GM23338 (cell line): Measurements from ENCODE around the gene CRISPLD2. TPM values are rescaled to one million over a fixed set of nuclear protein-coding genes. Genes with fewer than 3 reads are reported as not detected.

Experiments
- ATAC-seq: fragments of 200-7000 bp; cut with Tn5 transposase; 3 replicates; pipeline ENCODE4 v1.9.1; 2020
- DNase-seq: peaks from one replicate; pipeline ENCODE4 v3.0.0-alpha.2; 2015; ENCODE audit warnings: low spot score
- H2AFZ ChIP-seq: fragments of 200-600 bp; sonication (generic); 2 replicates; pipeline ENCODE4 v1.8.0; 2016; ENCODE audit warnings: antibody characterized with exemption, mild to moderate bottlenecking, moderate library complexity
- H3F3A ChIP-seq: fragments of 200-600 bp; sonication (generic); replicated peaks from 2 replicates; pipeline ENCODE4 v1.8.0; 2017; ENCODE audit warnings: antibody characterized with exemption, mixed run types, low read depth
- H3K27ac ChIP-seq: fragments of 200-600 bp; sonication (generic); 2 replicates; pipeline ENCODE4 v1.6.1; 2016; ENCODE audit warnings: low read depth
- H3K27me3 ChIP-seq: fragments of 200-600 bp; sonication (generic); 2 replicates; pipeline ENCODE4 v1.8.0; 2016; ENCODE audit warnings: mild to moderate bottlenecking, mixed run types, moderate library complexity; ENCODE audit not compliant: insufficient read depth
- H3K36me3 ChIP-seq: fragments of 200-600 bp; sonication (generic); 2 replicates; pipeline ENCODE4 v1.8.0; 2016; ENCODE audit warnings: mild to moderate bottlenecking; ENCODE audit not compliant: insufficient read depth
- H3K4me1 ChIP-seq: fragments of 200-600 bp; sonication (generic); 2 replicates; pipeline ENCODE4 v1.8.0; 2016; ENCODE audit warnings: mild to moderate bottlenecking, moderate library complexity; ENCODE audit not compliant: insufficient read depth
- H3K4me2 ChIP-seq: fragments of 200-600 bp; sonication (generic); 2 replicates; pipeline ENCODE4 v1.7.1; 2017; ENCODE audit warnings: mixed run types
- H3K4me3 ChIP-seq: fragments of 200-600 bp; sonication (generic); 2 replicates; pipeline ENCODE4 v1.6.1; 2016; ENCODE audit warnings: mixed run types
- H3K79me2 ChIP-seq: fragments of 200-600 bp; sonication (generic); replicated peaks from 2 replicates; pipeline ENCODE4 v1.8.0; 2017; ENCODE audit warnings: mild to moderate bottlenecking; ENCODE audit not compliant: insufficient read depth
- H3K9me2 ChIP-seq: fragments of 200-600 bp; sonication (generic); 2 replicates; pipeline ENCODE4 v1.8.0; 2017; ENCODE audit not compliant: insufficient read depth
- H4K20me1 ChIP-seq: fragments of 200-600 bp; sonication (generic); replicated peaks from 2 replicates; pipeline ENCODE4 v1.8.0; 2017; ENCODE audit warnings: mild to moderate bottlenecking; ENCODE audit not compliant: insufficient read depth
- H3K27ac Mint-ChIP-seq: 2 replicates; pipeline ENCODE4 v1.8.0; 2020; ENCODE audit warnings: inconsistent platforms, mild to moderate bottlenecking, moderate library complexity, mixed read lengths
- H3K27me3 Mint-ChIP-seq: 3 replicates; pipeline ENCODE4 v1.8.0; 2022; ENCODE audit warnings: low read depth, mild to moderate bottlenecking, moderate library complexity, mixed read lengths, inconsistent platforms; ENCODE audit not compliant: insufficient read depth, poor library complexity
- H3K36me3 Mint-ChIP-seq: 3 replicates; pipeline ENCODE4 v1.8.0; 2021; ENCODE audit warnings: low read depth, mild to moderate bottlenecking, inconsistent platforms, moderate library complexity, mixed read lengths
- H3K4me1 Mint-ChIP-seq: 3 replicates; pipeline ENCODE4 v1.8.0; 2020; ENCODE audit warnings: mild to moderate bottlenecking, inconsistent platforms, mixed read lengths
- H3K4me3 Mint-ChIP-seq: 3 replicates; pipeline ENCODE4 v1.8.0; 2021; ENCODE audit warnings: moderate library complexity, mild to moderate bottlenecking, inconsistent platforms, mixed read lengths
- H3K9me3 Mint-ChIP-seq: 3 replicates; pipeline ENCODE4 v1.8.0; 2020; ENCODE audit warnings: moderate library complexity, mild to moderate bottlenecking, inconsistent platforms, mixed read lengths
- CREB1 ChIP-seq: fragments of 250-450 bp; sonication (Bioruptor Pico); IDR thresholded peaks from 2 replicates; pipeline ENCODE4 v1.5.0; 2020; ENCODE audit warnings: low read depth, mild to moderate bottlenecking, moderate library complexity
- CTCF ChIP-seq, 2 experiments: fragments of 200-600 bp in 1 of 2; sonication (generic) in 1 of 2; conservative IDR thresholded peaks; 2 replicates each; pipeline versions ENCODE4 v1.5.1 to v1.6.1; 2016 to 2017; ENCODE audit warnings: antibody characterized with exemption in 2 of 2, low read depth in 2 of 2, mild to moderate bottlenecking in 2 of 2, moderate library complexity in 1 of 2
- EZH2 ChIP-seq: fragments of 200-600 bp; sonication (generic); IDR thresholded peaks from one replicate; pipeline ENCODE4 v1.8.0; 2017; ENCODE audit warnings: antibody characterized with exemption, mild to moderate bottlenecking, low read depth; ENCODE audit not compliant: unreplicated experiment
- EZH2phosphoT487 ChIP-seq: fragments of 200-600 bp; sonication (generic); IDR thresholded peaks from one replicate; pipeline ENCODE4 v1.8.1; 2018; ENCODE audit warnings: antibody characterized with exemption; ENCODE audit not compliant: unreplicated experiment
- JUNB ChIP-seq: IDR thresholded peaks from one replicate; pipeline ENCODE4 v1.6.1; 2016; ENCODE audit warnings: antibody characterized with exemption; ENCODE audit not compliant: unreplicated experiment
- NANOG ChIP-seq: IDR thresholded peaks from 2 replicates; pipeline ENCODE4 v1.6.1; 2016; ENCODE audit warnings: antibody characterized with exemption, borderline replicate concordance
- POLR2AphosphoS5 ChIP-seq: IDR thresholded peaks from 2 replicates; pipeline ENCODE4 v1.6.1; 2016; ENCODE audit warnings: antibody characterized with exemption, low read depth
- STAT1 ChIP-seq: IDR thresholded peaks from one replicate; pipeline ENCODE4 v1.6.1; 2016; ENCODE audit warnings: antibody characterized with exemption; ENCODE audit not compliant: unreplicated experiment
- ZNF114 ChIP-seq: fragments of 250-450 bp; sonication (Bioruptor Pico); IDR thresholded peaks from 2 replicates; pipeline ENCODE4 v1.5.0; 2020; ENCODE audit warnings: mild to moderate bottlenecking, moderate library complexity
- ZNF331 ChIP-seq: fragments of 250-450 bp; sonication (Bioruptor Pico); IDR thresholded peaks from 2 replicates; pipeline ENCODE4 v1.5.0; 2020; ENCODE audit warnings: low read depth, mild to moderate bottlenecking, moderate library complexity
- ZNF462 ChIP-seq: fragments of 250-450 bp; sonication (Bioruptor Pico); IDR thresholded peaks from 2 replicates; pipeline ENCODE4 v1.5.0; 2020; ENCODE audit warnings: mild to moderate bottlenecking, moderate library complexity
- polyA plus RNA-seq: library from polyadenylated mRNA; unstranded; fragments of >200 nt; fragmentation: Nextera tagmentation; extraction: Ambion mirVana; gene quantifications from 2 replicates; pipeline ENCODE4 v1.2.1, GENCODE V29; 2016
- total RNA-seq: library from RNA; depleted of rRNA; stranded (reverse); fragments of >200 nt; shearing (Covaris generic); gene quantifications from 2 replicates; pipeline ENCODE4 v1.2.3, GENCODE V29; 2014
- TF ChIP-seq, protein P1 (sequence below): IDR thresholded peaks from 2 replicates; pipeline ENCODE4 v1.6.1; 2016; ENCODE audit warnings: antibody characterized with exemption
- TF ChIP-seq, protein P2 (sequence below): IDR thresholded peaks from one replicate; pipeline ENCODE4 v1.6.1; 2018; ENCODE audit warnings: antibody characterized with exemption; ENCODE audit not compliant: unreplicated experiment

The CRISPLD2 gene
- total and polyA plus RNA-seq, 2 experiments from 2014 or later, result 2.6 to 8.3 TPM

- Histone ChIP-seq H3K4me1 (no peaks in the 10 kb centered on the region), H4K20me1 (no peaks in the 10 kb centered on the region), H3K4me3 (no peak overlapping the region), H2AFZ (no peak overlapping the region), H3F3A (no peaks in the 10 kb centered on the region), H3K4me2 (no peak overlapping the region), H3K36me3 (no peaks in the 10 kb centered on the region), H3K9me2 (no peaks in the 10 kb centered on the region), H3K27ac (no peak overlapping the region), H3K79me2 (no peaks in the 10 kb centered on the region), H3K27me3 (no peaks in the 10 kb centered on the region)
- no peaks in the 10 kb centered on the region; the same call in 2 of the 3 replicates for H3K9me3 Mint-ChIP-seq
- peaks cover 5% of the 10 kb centered on the region for H3K27me3 Mint-ChIP-seq
- no peak for DNase-seq
- ATAC-seq, result no peak
- no peak overlapping the region for H3K27ac Mint-ChIP-seq
- H3K4me3 Mint-ChIP-seq, result no peak overlapping the region
- TF ChIP-seq EZH2 (no peak), NANOG (no peak), CTCF (conservative IDR thresholded peaks at IDR 0.05; ENCODE audit: low read depth in 2 of 2) (no peak), POLR2AphosphoS5 (no peak), STAT1 (no peak), CREB1 (CRISPR knock-in tag) (no peak), EZH2phosphoT487 (no peak), ZNF462 (CRISPR knock-in tag) (no peak), ZNF331 (CRISPR knock-in tag) (no peak), JUNB (no peak), ZNF114 (CRISPR knock-in tag) (no peak)
- TF ChIP-seq, protein P1, sequence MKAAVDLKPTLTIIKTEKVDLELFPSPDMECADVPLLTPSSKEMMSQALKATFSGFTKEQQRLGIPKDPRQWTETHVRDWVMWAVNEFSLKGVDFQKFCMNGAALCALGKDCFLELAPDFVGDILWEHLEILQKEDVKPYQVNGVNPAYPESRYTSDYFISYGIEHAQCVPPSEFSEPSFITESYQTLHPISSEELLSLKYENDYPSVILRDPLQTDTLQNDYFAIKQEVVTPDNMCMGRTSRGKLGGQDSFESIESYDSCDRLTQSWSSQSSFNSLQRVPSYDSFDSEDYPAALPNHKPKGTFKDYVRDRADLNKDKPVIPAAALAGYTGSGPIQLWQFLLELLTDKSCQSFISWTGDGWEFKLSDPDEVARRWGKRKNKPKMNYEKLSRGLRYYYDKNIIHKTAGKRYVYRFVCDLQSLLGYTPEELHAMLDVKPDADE, result no peak
- TF ChIP-seq, protein P2, sequence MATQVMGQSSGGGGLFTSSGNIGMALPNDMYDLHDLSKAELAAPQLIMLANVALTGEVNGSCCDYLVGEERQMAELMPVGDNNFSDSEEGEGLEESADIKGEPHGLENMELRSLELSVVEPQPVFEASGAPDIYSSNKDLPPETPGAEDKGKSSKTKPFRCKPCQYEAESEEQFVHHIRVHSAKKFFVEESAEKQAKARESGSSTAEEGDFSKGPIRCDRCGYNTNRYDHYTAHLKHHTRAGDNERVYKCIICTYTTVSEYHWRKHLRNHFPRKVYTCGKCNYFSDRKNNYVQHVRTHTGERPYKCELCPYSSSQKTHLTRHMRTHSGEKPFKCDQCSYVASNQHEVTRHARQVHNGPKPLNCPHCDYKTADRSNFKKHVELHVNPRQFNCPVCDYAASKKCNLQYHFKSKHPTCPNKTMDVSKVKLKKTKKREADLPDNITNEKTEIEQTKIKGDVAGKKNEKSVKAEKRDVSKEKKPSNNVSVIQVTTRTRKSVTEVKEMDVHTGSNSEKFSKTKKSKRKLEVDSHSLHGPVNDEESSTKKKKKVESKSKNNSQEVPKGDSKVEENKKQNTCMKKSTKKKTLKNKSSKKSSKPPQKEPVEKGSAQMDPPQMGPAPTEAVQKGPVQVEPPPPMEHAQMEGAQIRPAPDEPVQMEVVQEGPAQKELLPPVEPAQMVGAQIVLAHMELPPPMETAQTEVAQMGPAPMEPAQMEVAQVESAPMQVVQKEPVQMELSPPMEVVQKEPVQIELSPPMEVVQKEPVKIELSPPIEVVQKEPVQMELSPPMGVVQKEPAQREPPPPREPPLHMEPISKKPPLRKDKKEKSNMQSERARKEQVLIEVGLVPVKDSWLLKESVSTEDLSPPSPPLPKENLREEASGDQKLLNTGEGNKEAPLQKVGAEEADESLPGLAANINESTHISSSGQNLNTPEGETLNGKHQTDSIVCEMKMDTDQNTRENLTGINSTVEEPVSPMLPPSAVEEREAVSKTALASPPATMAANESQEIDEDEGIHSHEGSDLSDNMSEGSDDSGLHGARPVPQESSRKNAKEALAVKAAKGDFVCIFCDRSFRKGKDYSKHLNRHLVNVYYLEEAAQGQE, result no peak
- H3K36me3 Mint-ChIP-seq, result no peaks in the 10 kb centered on the region; the same call in 2 of the 3 replicates
- no peaks in the 10 kb centered on the region for H3K4me1 Mint-ChIP-seq
These were observed 111.7 kb downstream of the CRISPLD2 start for GRCh38 chr16:84931506-84931905.
